GM21515 (cell line): Measurements from ENCODE around the gene RPP38.

ENCODE experiments used
- ATAC-seq: cut with Tn5 transposase; IDR thresholded peaks from one replicate; pipeline ENCODE4 v1.9.1; 2021; ENCODE audit not compliant: unreplicated experiment

The RPP38 gene

GRCh38 chr10:15106352-15107013, 9.3 kb downstream of the RPP38 start:
- peak; percentile 93 for ATAC-seq

- ATAC-seq: no peak
Observed at GRCh38 chr10:15112657-15113056, 15.5 kb downstream of the RPP38 start.

GRCh38 chr10:15113766-15114165, 16.6 kb downstream of the RPP38 start:
- ATAC-seq: no peak

- ATAC-seq: no peak
Observed at GRCh38 chr10:15116225-15116624, 19.1 kb downstream of the RPP38 start.

GRCh38 chr10:15118615-15119014, 21.5 kb downstream of the RPP38 start:
- no peak for ATAC-seq

- no peak for ATAC-seq
Observed at GRCh38 chr10:15120523-15120922, 23.4 kb downstream of the RPP38 start.

GRCh38 chr10:15121707-15122106, 24.6 kb downstream of the RPP38 start:
- no peak for ATAC-seq

GRCh38 chr10:15122477-15123030, 25.4 kb downstream of the RPP38 start:
- peak; percentile 89 for ATAC-seq

- ATAC-seq: no peak
Observed at GRCh38 chr10:15123749-15124184, 26.6 kb downstream of the RPP38 start.

- ATAC-seq: no peak
Observed at GRCh38 chr10:15124190-15124589, 27.0 kb downstream of the RPP38 start.

GRCh38 chr10:15124908-15125307, 27.8 kb downstream of the RPP38 start:
- ATAC-seq: no peak

GRCh38 chr10:15131330-15131729, 34.2 kb downstream of the RPP38 start:
- ATAC-seq: no peak

GRCh38 chr10:15136129-15137035, 39.2 kb downstream of the RPP38 start:
- no peak for ATAC-seq

- ATAC-seq: no peak
Observed at GRCh38 chr10:15137036-15137359, 39.8 kb downstream of the RPP38 start.

GRCh38 chr10:15137636-15138035, 40.5 kb downstream of the RPP38 start:
- no peak for ATAC-seq

- no peak for ATAC-seq
Observed at GRCh38 chr10:15140698-15141097, 43.5 kb downstream of the RPP38 start.

GRCh38 chr10:15141136-15142054, 44.2 kb downstream of the RPP38 start:
- ATAC-seq: peak; percentile 88

GRCh38 chr10:15144788-15145187, 47.6 kb downstream of the RPP38 start:
- no peak for ATAC-seq

- no peak for ATAC-seq
Observed at GRCh38 chr10:15146366-15146765, 49.2 kb downstream of the RPP38 start.

- ATAC-seq: no peak
Observed at GRCh38 chr10:15147594-15148392, 50.6 kb downstream of the RPP38 start.
